ENCODE results near the gene REEP1. TPM values are rescaled to one million over a fixed set of nuclear protein-coding genes. Genes with fewer than 3 reads are reported as not detected.

The REEP1 gene
- total RNA-seq, 2 donors from 2014 or later = 20.9 to 22.7 TPM

DNA sequence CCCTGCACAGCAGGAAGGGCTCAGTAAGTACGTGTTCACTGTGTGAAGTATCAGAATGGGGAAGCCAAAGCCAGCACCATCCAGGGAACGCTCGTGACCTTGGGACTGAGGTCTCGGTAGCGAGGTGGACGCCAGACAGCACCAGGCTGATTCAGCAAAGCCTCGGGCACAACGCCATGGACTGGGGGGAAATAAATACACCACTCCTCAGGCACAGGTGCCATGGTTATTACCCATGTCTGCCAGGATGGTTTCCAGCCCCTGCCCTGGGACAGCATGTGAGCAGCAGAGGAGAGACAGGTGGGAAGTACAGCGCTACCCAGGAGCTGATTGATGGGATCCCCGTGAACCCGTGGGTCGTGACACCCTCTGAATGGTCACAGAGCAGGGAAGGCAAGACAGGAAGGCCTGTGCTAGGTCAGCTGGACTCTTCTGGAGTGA is 53.0 kb downstream of the REEP1 start:
- TF ChIP-seq, protein P1, sequence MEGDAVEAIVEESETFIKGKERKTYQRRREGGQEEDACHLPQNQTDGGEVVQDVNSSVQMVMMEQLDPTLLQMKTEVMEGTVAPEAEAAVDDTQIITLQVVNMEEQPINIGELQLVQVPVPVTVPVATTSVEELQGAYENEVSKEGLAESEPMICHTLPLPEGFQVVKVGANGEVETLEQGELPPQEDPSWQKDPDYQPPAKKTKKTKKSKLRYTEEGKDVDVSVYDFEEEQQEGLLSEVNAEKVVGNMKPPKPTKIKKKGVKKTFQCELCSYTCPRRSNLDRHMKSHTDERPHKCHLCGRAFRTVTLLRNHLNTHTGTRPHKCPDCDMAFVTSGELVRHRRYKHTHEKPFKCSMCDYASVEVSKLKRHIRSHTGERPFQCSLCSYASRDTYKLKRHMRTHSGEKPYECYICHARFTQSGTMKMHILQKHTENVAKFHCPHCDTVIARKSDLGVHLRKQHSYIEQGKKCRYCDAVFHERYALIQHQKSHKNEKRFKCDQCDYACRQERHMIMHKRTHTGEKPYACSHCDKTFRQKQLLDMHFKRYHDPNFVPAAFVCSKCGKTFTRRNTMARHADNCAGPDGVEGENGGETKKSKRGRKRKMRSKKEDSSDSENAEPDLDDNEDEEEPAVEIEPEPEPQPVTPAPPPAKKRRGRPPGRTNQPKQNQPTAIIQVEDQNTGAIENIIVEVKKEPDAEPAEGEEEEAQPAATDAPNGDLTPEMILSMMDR (IDR thresholded peaks at IDR 0.05) = no peak
- peaks cover 26 to 72% of the 10 kb centered on the region in 2 donors for H3K4me1 ChIP-seq (ENCODE audit: control insufficient read depth in 1 of 2, low read depth in 2 of 2)
- H3K27ac ChIP-seq = peak overlapping the region; percentile 45 to 51
- no peak for DNase-seq (ENCODE audit: low spot score)
- no peak for ATAC-seq (ENCODE audit: insufficient number of reproducible peaks, low FRiP score, low read depth)
- H3K27me3 ChIP-seq (replicated peaks; ENCODE audit: insufficient read depth) = no peaks in the 10 kb centered on the region
- no peak overlapping the region for H3K4me3 ChIP-seq
- H3K36me3 ChIP-seq = no peaks in the 10 kb centered on the region
- no peaks in the 10 kb centered on the region for H3K9me3 ChIP-seq

DNA sequence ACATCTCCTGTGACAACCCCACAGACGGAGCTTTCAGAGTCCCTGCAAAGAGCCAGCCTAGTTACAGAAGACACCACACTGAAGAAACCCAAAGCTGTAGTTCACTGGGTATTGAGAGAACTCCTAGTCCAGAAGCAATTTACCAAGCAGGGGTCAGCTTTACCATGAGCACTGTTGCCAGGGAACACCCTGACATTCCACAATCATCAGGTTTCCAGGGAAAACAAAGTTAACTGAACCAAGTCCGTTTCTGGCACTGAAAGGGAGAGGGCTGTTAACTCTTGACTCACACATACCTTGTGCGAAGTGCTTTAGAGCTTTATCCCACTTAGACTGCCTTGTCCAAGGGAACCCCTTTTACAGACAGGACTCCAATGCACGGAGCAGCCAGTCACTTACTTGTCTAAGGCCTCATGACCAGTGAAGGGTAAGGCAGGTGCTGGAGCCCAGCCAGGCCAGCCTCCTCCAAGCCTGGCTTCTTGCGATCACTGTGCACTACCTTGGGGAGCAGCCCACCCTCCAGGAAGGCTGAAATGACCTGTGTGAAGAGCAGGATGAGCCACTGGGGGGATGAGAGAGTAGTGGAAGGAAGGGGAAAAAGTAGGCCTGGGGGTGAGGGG is 53.9 kb downstream of the REEP1 start:
- no peak for DNase-seq (ENCODE audit: low spot score)

DNA sequence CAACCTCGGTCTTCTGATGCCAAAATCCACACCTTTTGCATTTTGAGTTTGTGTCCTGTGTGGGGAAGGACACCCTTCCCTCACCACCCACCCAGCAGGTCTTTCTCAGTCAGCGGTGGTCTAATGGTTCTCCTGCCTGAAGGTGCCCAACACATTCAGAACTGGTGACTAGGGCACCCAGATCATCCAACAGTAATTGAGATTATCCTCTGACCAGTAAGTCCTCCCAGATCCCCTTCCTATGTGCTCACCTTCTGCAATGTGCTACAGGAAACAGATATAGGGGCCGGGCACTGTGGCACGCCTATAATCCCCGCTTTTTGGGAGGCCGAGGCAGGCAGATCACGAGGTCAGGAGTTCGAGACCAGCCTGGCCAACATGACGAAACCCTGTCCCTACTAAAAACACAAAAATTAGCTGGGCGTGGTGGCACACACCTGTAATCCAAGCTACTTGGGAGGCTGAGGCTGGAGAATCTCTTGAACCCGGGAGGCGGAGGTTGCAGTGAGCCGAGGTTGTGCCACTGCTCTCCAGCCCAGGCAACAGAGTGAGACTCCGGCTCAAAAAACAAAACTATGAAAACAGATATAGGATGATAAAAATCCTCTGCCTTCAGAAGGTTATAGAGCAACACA is 56.2 kb downstream of the REEP1 start:
- Histone ChIP-seq H3K27ac (no peak overlapping the region), H3K27me3 (replicated peaks; ENCODE audit: insufficient read depth) (no peaks in the 10 kb centered on the region), H3K4me3 (no peak overlapping the region), H3K9me3 (no peaks in the 10 kb centered on the region), H3K36me3 (no peaks in the 10 kb centered on the region), H3K4me1 (ENCODE audit: control insufficient read depth in 1 of 2, low read depth in 2 of 2) (peaks cover 26 to 71% of the 10 kb centered on the region in 2 donors)
- TF ChIP-seq, protein P1 (IDR thresholded peaks at IDR 0.05) = no peak
- ATAC-seq (ENCODE audit: insufficient number of reproducible peaks, low FRiP score, low read depth) = no peak
- DNase-seq (ENCODE audit: low spot score) = no peak

More for the DNA sequence above, 53.9 kb downstream of the REEP1 start:
- TF ChIP-seq, protein P1 (IDR thresholded peaks at IDR 0.05) = no peak
- H3K9me3 ChIP-seq = no peaks in the 10 kb centered on the region
- no peak overlapping the region for H3K4me3 ChIP-seq
- no peaks in the 10 kb centered on the region for H3K27me3 ChIP-seq (replicated peaks; ENCODE audit: insufficient read depth)
- H3K27ac ChIP-seq = peak overlapping the region; percentile 45 to 51
- no peaks in the 10 kb centered on the region for H3K36me3 ChIP-seq
- ATAC-seq (ENCODE audit: insufficient number of reproducible peaks, low FRiP score, low read depth) = peak; percentile 53
- peaks cover 26 to 77% of the 10 kb centered on the region in 2 donors for H3K4me1 ChIP-seq (ENCODE audit: control insufficient read depth in 1 of 2, low read depth in 2 of 2)

DNA sequence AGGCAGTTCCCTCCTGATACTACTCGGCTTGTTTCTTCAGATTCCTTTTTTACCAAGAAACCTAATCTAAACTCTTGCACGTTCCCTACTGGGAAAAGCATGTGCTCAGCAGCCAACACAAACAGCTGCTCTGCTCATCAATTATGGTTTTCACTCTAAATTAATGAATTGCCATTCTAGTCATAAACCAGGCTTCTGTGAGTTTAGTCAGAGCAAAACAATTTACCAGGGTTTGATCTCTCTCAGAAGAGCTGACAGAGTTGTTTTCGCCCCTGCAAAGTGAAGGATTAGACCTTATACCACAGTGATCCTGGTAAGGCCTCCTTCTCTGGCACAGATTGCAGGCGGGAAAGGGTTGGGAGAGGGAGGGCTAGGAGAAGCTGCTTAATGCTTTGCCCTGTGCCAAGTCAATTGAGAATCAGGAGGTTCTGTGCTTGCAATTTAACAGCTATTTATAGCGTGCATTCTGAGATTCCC is 57.2 kb downstream of the REEP1 start:
- Histone ChIP-seq H3K4me1 (ENCODE audit: control insufficient read depth in 1 of 2, low read depth in 2 of 2) (peaks cover 26 to 64% of the 10 kb centered on the region in 2 donors), H3K36me3 (no peaks in the 10 kb centered on the region), H3K27ac (no peak overlapping the region), H3K4me3 (no peak overlapping the region), H3K27me3 (replicated peaks; ENCODE audit: insufficient read depth) (no peaks in the 10 kb centered on the region), H3K9me3 (no peaks in the 10 kb centered on the region)
- TF ChIP-seq, protein P1 (IDR thresholded peaks at IDR 0.05) = no peak
- ATAC-seq (ENCODE audit: insufficient number of reproducible peaks, low FRiP score, low read depth) = no peak
- no peak for DNase-seq (ENCODE audit: low spot score)

DNA sequence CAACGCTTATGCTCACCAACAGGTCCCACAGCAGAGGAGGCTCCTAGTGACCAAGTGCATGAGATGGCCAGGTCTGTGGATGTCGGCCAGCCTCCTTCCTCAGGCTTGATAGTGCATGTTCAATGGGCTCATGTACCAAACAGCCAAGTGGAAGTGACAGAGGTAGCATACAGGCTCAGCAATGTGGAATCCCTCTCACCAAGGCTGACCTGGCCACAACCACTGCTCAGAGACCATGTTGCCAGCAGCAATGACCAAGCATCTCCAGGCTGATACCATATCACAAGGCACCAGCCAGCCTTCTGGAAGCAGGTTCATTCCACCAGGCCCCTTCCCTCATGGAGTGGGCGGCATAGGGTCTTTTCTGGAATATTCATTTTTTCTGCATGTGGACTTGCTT is 61.5 kb downstream of the REEP1 start:
- ATAC-seq (ENCODE audit: insufficient number of reproducible peaks, low FRiP score, low read depth) (no peak), DNase-seq (ENCODE audit: low spot score) (no peak)
- peaks cover 10 to 35% of the 10 kb centered on the region in 2 donors for H3K4me1 ChIP-seq (ENCODE audit: control insufficient read depth in 1 of 2, low read depth in 2 of 2)
- no peak overlapping the region for H3K4me3 ChIP-seq
- TF ChIP-seq, protein P1 (IDR thresholded peaks at IDR 0.05) = no peak
- H3K27me3 ChIP-seq (replicated peaks; ENCODE audit: insufficient read depth) = no peaks in the 10 kb centered on the region
- no peaks in the 10 kb centered on the region for H3K36me3 ChIP-seq
- H3K27ac ChIP-seq = no peak overlapping the region
- peaks cover 9% of the 10 kb centered on the region for H3K9me3 ChIP-seq
